SJSA1 (cell line): ENCODE results near the gene UBE2N. TPM values are rescaled to one million over a fixed set of nuclear protein-coding genes. Genes with fewer than 3 reads are reported as not detected.
A peak's percentile ranks its signal among the peaks of the same experiment; 100 is the strongest.
"Not testable (repeated sequence)": the region's sequence is repeated elsewhere in the genome, so short reads cannot be mapped to it uniquely, and the experiment has no call there.

Experiments
- DNase-seq, 2 experiments: peaks; one replicate each; pipeline ENCODE4 v3.0.0-alpha.2; 2015 to 2020; ENCODE audit warnings: low spot score in 2 of 2, low read depth in 1 of 2
- H3K27ac ChIP-seq: fragments of 250-450 bp; sonication (Bioruptor Pico); 2 replicates; pipeline ENCODE4 v1.5.1; 2020; ENCODE audit warnings: mild to moderate bottlenecking, moderate library complexity
- H3K27me3 ChIP-seq: fragments of 250-450 bp; sonication (Bioruptor Pico); replicated peaks from 2 replicates; pipeline ENCODE4 v1.5.1; 2020; ENCODE audit warnings: mild to moderate bottlenecking, moderate library complexity
- H3K36me3 ChIP-seq: fragments of 250-450 bp; sonication (Bioruptor Pico); 2 replicates; pipeline ENCODE4 v1.5.1; 2020; ENCODE audit warnings: mild to moderate bottlenecking
- H3K4me1 ChIP-seq: fragments of 250-450 bp; sonication (Bioruptor Pico); replicated peaks from 2 replicates; pipeline ENCODE4 v1.6.1; 2021; ENCODE audit warnings: mild to moderate bottlenecking
- H3K4me3 ChIP-seq: fragments of 250-450 bp; sonication (Bioruptor Pico); 2 replicates; pipeline ENCODE4 v1.5.1; 2020; ENCODE audit warnings: mild to moderate bottlenecking
- H3K9me3 ChIP-seq: fragments of 250-450 bp; sonication (Bioruptor Pico); replicated peaks from 2 replicates; pipeline ENCODE4 v1.5.1; 2020; ENCODE audit warnings: mild to moderate bottlenecking
- total RNA-seq: library from RNA; depleted of rRNA; stranded (reverse); fragments of >200 nt; shearing (Covaris generic); gene quantifications from 2 replicates; pipeline ENCODE4 v1.2.3, GENCODE V29; 2014

The UBE2N gene
- total RNA-seq, 1 experiment from 2014 or later, result 103 TPM

DNA sequence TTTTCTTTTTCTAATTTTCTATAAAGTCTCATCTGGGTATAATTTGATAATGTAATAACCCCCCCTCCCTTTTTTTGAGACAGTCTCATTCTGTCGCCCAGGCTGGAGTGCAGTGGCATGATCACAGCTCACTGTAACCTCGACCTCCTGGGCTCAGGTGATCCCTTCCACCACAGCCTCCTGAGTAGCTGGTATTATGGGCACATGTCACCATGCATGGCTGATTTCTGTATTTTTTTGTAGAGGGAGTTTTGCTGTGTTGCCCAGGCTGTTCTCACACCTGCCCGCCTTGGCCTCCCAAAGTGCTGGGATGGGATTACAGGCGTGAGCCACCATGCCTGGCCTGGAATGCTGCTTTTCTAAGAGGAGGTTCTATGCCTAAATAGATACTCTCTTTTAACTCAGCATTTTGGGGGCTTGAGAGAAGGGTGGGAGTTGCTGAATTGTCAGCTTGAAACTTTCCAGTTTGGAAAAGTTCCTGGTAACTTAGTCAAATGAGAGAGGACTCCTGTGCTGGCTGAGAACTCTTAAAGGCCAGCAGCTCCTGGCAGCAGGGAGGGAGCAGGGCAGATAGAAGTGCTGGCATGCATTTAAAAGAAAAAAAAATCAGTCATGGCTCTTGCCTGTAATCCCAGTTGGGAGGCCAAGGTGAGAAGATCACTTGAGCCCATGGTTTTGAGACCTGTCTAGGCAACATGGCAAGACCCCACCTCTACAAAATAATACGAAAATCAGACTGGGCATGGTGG lies 51.0 kb downstream of the UBE2N start:
- Histone ChIP-seq H3K27ac (no peak overlapping the region), H3K4me1 (peaks cover 8% of the 10 kb centered on the region), H3K36me3 (peaks cover 26% of the 10 kb centered on the region), H3K27me3 (no peaks in the 10 kb centered on the region), H3K9me3 (no peaks in the 10 kb centered on the region), H3K4me3 (no peak overlapping the region)
- DNase-seq, result no peak

DNA sequence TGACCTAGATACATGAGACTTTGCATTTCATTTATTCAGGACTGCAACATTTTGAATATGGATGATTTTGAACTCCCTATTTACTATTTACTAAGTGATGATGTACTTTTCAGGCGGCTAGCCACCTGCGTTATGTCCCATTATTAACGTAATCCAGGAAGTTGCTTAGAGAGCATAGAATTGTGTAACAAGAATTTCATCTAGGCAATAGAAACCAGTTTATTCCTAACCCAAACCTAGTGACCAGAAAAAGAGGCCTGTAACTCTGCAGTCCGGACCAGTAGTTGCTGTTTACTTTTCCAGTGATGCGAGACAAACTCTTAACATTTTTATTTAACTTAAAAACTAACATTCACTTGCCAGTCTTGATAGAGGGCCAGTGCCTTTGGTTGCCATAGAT lies 51.7 kb downstream of the UBE2N start:
- no peak overlapping the region for H3K4me3 ChIP-seq
- no peaks in the 10 kb centered on the region for H3K27me3 ChIP-seq
- no peaks in the 10 kb centered on the region for H3K9me3 ChIP-seq
- no peak overlapping the region for H3K27ac ChIP-seq
- peaks cover 8% of the 10 kb centered on the region for H3K4me1 ChIP-seq
- peaks cover 25% of the 10 kb centered on the region for H3K36me3 ChIP-seq
- DNase-seq, result no peak

DNA sequence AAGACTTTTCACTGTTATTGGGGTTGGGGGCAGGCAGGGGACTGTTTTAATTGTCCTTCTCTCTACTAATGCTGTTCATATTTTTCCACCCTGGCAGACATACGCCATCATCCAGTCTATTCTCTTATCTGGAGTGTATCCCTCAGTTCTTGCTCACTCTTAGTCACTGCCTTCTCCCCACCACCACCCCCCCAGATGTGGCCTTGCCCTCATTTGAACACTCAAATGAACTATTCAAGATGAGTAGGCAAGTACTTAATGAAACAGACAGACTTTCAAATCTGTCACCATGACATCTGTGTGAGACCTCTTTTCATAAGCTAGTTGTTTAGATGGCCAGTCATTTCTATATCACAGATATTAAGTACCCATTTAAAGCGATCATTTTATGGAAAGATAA lies 54.0 kb downstream of the UBE2N start:
- Histone ChIP-seq H3K4me1 (peaks cover 8% of the 10 kb centered on the region), H3K4me3 (no peak overlapping the region), H3K27me3 (no peaks in the 10 kb centered on the region), H3K9me3 (no peaks in the 10 kb centered on the region), H3K36me3 (peaks cover 24% of the 10 kb centered on the region; the same call in 1 of the 2 replicates), H3K27ac (no peak overlapping the region)
- DNase-seq, result no peak

DNA sequence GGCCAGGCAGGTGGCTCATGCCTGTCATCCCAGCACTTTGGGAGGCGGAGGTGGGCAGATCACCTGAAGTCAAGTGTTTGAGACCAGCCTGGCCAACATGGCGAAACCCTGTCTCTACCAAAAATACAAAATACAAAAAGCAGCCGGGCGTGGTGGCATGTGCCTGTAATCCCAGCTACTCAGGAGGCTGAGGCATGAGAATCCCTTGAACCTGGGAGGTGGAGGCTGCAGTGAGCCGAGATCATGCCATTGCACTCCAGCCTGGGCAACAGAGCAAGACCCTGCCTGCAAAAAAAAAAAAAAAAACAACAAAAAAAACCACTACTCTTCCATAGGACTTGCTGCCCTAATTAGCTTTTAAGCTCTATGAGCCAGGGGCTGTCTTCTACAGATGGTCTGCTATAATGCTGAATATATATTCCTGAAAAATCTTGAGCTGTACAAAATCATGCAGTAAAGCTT lies 59.7 kb downstream of the UBE2N start:
- Histone ChIP-seq H3K4me1 (peaks cover 23% of the 10 kb centered on the region), H3K36me3 (peaks cover 14% of the 10 kb centered on the region)
- not testable (repeated sequence) for H3K9me3 ChIP-seq, DNase-seq, H3K27ac ChIP-seq, H3K4me3 ChIP-seq, H3K27me3 ChIP-seq

DNA sequence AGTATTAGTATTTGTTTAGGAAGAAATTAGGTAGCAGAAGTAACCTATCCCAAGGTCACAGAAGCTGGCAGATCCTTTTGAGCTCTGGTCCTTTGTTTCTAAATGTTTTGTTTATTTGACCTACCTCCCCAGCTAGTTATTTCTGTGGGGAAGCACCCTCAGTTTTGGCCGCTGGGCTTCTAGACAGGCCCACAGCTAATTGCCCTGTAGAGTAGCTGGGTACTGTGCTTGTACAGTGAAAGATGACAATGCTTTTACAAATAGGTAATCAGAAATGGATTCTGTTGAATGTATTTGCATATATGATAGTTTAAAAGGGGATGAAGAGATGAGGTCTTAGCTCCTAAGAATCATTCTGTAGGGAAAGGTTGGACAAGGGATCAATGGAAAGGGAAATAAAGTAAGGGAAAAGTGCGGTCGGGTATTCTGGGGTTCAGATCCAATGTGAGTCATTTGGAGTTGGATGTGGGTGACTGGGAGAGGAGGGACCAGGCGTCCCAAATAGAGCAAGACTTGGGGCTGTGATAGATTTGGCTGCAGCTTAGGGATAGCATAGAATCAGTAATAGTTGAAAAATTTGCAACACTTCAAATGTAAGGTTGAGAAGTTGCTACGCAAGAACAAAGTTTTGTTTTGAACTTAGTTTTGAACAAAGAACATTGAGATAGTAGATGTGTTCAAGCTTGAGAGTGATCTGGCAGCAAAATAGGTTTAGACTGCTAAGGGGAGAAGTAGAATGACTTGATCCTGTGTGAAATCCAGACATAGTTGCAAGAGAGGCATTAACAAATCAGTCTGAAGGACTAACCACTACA lies 60.4 kb downstream of the UBE2N start:
- Histone ChIP-seq H3K36me3 (peaks cover 14% of the 10 kb centered on the region), H3K4me1 (peaks cover 23% of the 10 kb centered on the region), H3K27ac (no peak overlapping the region), H3K9me3 (no peaks in the 10 kb centered on the region), H3K4me3 (no peak overlapping the region), H3K27me3 (no peaks in the 10 kb centered on the region)
- peak in 1 of 2 experiments; percentile 11 for DNase-seq

DNA sequence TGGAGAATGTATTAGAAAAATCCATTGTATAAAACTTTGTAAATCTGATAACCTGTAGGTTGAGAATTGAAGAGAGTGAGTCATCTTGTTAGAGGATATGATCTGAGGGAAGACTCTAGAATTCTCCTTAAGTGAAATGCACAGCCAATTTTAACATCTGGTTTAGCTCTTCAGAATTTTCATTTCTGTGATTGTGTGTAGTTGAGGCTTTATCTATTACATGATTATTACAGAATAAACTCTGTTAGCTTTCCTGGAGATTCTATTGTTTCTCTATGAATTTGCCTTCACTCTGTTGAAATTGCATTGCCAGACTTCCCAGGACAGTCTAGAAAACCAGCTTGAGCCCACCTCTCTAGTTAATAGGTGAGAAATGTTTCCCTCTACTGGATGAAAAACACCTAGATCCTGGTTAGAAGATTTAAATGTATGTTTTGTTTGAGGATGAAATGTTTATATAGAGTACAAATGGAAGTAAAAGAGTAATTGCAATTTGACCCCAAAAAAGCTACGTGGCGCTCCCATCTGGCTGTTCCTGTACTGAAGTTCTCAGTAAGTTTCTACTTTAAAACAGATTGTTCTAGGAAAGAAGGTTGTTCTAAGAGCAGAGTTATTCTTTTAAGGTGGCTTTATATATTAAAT lies 61.1 kb downstream of the UBE2N start:
- no peak overlapping the region for H3K27ac ChIP-seq
- H3K9me3 ChIP-seq, result no peaks in the 10 kb centered on the region
- no peaks in the 10 kb centered on the region for H3K27me3 ChIP-seq
- DNase-seq, result peak in 1 of 2 experiments; percentile 37
- no peak overlapping the region for H3K4me3 ChIP-seq
- H3K4me1 ChIP-seq, result peaks cover 23% of the 10 kb centered on the region
- H3K36me3 ChIP-seq, result peaks cover 14% of the 10 kb centered on the region

DNA sequence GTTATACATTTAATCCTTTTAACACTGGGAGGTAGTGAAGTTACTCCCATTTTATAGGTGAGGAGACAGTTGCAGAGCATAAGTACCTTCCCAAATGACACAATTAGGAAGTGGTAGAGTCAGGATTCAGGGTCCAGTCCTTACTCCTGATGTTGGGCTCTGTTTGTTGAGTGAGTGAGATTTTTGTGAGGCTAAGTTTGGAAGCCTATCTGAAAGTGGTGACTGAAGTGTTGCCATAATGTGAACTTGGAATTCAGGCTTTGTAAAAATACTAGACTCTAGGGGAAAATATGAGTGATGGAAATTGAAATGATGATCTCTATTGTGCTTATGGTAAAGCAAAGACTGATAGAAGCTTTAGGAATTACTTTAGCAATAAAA lies 61.8 kb downstream of the UBE2N start:
- no peak overlapping the region for H3K27ac ChIP-seq
- H3K36me3 ChIP-seq, result peaks cover 10% of the 10 kb centered on the region
- DNase-seq, result peak in 1 of 2 experiments; percentile 18
- H3K27me3 ChIP-seq, result no peaks in the 10 kb centered on the region
- peak overlapping the region; percentile 66 for H3K4me3 ChIP-seq
- no peaks in the 10 kb centered on the region for H3K9me3 ChIP-seq
- peaks cover 23% of the 10 kb centered on the region for H3K4me1 ChIP-seq

DNA sequence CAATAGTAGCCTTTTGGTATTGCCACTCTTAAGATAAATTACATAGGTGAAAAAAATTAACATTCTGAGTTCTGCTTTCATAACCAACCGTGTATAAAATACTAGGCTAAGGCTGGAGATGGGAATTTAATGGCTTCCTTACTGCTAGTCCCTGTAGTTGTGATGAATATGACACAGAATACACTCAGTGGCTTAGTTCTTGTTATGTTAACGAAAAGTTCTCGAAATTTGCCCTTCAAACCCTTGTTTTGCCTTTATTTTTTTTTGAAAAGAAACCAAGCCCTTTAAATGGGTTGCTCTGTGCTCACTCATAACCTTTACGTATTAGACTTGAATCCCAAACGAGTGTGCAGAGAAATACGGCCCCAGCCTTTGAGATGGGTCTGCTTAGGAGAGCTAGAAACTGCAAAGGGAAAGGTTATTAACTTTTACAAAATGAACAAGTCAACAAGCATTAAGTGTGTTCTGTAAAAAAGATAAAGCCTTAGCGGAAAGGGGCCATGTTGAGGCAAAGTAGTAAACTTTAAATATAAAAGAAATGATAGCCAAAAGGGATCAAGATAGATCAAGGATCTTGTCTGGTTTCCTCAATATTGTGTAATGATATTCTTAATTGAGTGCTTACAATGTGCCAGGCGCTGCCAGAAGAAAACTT lies 62.3 kb downstream of the UBE2N start:
- DNase-seq, result peak in 1 of 2 experiments; percentile 12
- Histone ChIP-seq H3K36me3 (peaks cover 6% of the 10 kb centered on the region; the same call in 1 of the 2 replicates), H3K4me3 (peak overlapping the region; percentile 66), H3K27me3 (no peaks in the 10 kb centered on the region), H3K9me3 (no peaks in the 10 kb centered on the region), H3K27ac (peak overlapping the region; percentile 45), H3K4me1 (peaks cover 23% of the 10 kb centered on the region)

DNA sequence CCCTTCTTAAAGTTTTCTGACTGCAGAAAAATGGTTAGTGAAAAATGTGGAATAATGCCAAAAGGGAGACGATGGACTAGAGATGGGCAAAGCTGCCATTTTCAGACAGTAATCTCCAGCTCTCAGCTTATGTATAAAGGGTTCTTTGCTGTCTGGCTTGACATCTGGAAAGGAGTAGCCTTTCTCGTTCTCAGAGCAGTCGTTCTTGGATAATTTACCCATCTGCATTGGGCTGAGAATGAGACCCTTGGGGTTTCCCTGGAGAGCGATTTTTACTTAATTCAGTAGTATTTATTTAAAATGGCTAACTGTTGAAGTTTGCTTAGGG lies 62.8 kb downstream of the UBE2N start:
- no peaks in the 10 kb centered on the region for H3K27me3 ChIP-seq
- no peak for DNase-seq
- H3K9me3 ChIP-seq, result no peaks in the 10 kb centered on the region
- H3K4me1 ChIP-seq, result peaks cover 23% of the 10 kb centered on the region
- H3K4me3 ChIP-seq, result peak overlapping the region; percentile 66
- peak overlapping the region; percentile 45 for H3K27ac ChIP-seq
- H3K36me3 ChIP-seq, result peaks cover 6% of the 10 kb centered on the region; the same call in 1 of the 2 replicates

DNA sequence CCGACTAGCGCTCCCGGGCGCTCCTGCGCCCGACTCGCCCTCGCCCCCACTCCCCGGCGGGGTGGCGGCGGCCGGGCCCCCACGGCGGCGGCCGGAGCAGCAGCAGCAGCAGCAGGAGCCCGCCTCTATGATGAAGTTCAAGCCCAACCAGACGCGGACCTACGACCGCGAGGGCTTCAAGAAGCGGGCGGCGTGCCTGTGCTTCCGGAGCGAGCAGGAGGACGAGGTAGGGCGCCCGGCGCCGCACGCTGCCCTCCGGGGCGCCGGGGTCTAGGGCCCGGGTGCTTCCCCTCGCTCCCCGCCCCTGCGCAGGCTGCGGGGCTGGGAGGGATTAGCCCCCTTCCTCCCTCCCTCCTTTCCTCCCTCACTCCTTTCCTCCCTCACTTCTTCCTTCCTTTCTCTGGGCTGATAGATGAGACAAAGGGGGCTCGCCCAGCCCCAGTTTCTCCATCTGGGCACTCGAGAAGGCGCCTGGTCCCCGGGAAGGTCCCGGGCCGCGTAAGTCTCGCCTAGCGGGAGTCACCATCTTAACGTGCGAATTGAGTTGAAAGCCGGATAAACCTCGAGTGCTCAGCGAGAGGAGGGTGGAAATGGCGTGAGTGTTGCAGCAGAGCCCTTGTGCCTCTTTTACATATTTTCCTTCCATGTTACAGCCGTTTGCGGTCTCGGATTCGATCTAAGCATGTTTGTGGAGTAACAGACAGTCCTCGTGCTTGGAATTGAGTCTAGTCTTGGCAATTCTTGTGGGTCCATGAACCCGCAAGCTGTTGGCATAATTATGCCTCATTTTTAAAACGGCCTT lies 63.4 kb downstream of the UBE2N start:
- not testable (repeated sequence) for H3K27me3 ChIP-seq, H3K36me3 ChIP-seq, H3K9me3 ChIP-seq
- DNase-seq, result peak; percentile 53 to 73
- peaks cover 23% of the 10 kb centered on the region for H3K4me1 ChIP-seq
- peak overlapping the region; percentile 45 for H3K27ac ChIP-seq
- H3K4me3 ChIP-seq, result peak overlapping the region; percentile 66

DNA sequence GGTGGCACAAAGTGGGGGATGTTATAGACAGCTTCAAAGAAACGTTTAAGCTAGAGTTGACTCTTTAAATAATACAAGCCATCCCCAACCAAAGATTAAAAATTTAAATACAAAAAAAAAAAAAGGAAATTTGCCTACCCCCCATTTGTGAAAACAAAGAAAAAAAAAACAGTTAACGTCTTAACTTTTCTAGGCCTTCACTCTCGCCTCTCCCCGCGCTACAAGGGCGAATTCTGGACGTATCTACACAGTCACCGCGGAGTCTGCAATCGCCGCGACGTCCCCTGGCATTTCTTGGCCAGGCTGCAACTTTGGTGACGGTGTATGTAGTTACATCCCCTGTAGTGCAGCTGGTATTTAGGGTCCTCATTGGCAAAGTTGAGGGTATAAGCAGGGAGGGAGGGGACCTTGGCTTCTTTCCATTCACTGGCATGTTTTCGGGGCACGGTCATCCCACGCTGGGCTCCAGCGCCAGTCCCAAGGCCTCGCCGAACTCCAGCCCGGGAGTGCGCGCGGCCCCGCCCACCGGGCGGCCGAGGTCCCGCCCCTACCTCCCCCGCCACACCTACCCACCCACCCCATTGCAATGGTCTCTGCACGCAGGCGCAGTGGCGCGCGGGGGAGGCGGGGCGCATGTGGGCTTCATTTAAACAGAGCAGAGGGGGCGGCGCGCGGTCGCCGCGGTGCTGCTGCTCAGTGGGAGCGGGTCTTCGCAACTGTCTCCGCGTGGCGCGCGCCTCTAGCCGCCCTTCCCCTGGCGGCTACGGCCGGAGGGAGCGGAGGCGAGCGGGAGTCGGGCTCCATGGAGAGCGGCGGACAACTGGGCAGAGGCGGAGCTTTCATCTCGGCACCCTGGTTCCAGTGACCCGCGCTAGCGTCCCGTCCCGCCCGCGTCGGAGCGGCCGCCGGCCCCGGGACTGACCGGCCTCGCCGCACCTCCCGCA lies 64.2 kb downstream of the UBE2N start, which contains the start of gene NUDT4:
Gene NUDT4, plus strand, starts transcription at position 674 of the 944 bp plus-strand sequence. CDS start 398 bp downstream, outside the sequence.
- Histone ChIP-seq H3K27ac (peak within 1 kb of the TSS; percentile 45), H3K36me3 (peaks cover 6% of the 10 kb centered on the region; the same call in 1 of the 2 replicates), H3K9me3 (no peaks in the 10 kb centered on the region), H3K27me3 (no peaks in the 10 kb centered on the region), H3K4me1 (peaks cover 23% of the 10 kb centered on the region), H3K4me3 (peak within 1 kb of the TSS; percentile 66)
- DNase-seq, result peak; percentile 91 to 96
